Calu3 (cell line): ENCODE measurements around the gene CNTLN. TPM values are rescaled to one million over a fixed set of nuclear protein-coding genes. Genes with fewer than 3 reads are reported as not detected.

Experiments
- BruUV-seq: library from RNA; stranded (reverse); fragments of 400-500 nt; replicated peaks from 2 replicates; lab custom pipeline; 2021; lab: Mats Ljungman, UMichigan
- CTCF ChIA-PET: fragments of 300-600 bp; sonication (Branson Sonifier 250); formaldehyde crosslinking; loops from one replicate; lab custom pipeline; 2022; ENCODE audit warnings: antibody characterized with exemption; lab: Charles Lee
- DNase-seq: peaks from one replicate; pipeline ENCODE4 v3.0.0; 2022
- H3K27ac Mint-ChIP-seq: one replicate; pipeline ENCODE4 v1.8.0; 2022; ENCODE audit warnings: mixed read lengths; ENCODE audit not compliant: unreplicated experiment
- H3K27me3 Mint-ChIP-seq: one replicate; pipeline ENCODE4 v1.8.0; 2022; ENCODE audit warnings: mixed read lengths; ENCODE audit not compliant: unreplicated experiment
- H3K36me3 Mint-ChIP-seq: one replicate; pipeline ENCODE4 v1.8.0; 2022; ENCODE audit warnings: mild to moderate bottlenecking, moderate library complexity, mixed read lengths; ENCODE audit not compliant: insufficient read depth, unreplicated experiment
- H3K4me1 Mint-ChIP-seq: one replicate; pipeline ENCODE4 v1.8.0; 2022; ENCODE audit warnings: mild to moderate bottlenecking, low read depth, mixed read lengths; ENCODE audit not compliant: unreplicated experiment
- H3K4me3 Mint-ChIP-seq: one replicate; pipeline ENCODE4 v1.8.0; 2022; ENCODE audit warnings: mild to moderate bottlenecking, low read depth, moderate library complexity, mixed read lengths; ENCODE audit not compliant: unreplicated experiment
- H3K9me3 Mint-ChIP-seq: one replicate; pipeline ENCODE4 v1.8.0; 2022; ENCODE audit warnings: low read depth, mixed read lengths; ENCODE audit not compliant: unreplicated experiment
- CTCF ChIP-seq: fragments of 200-600 bp; IDR thresholded peaks from one replicate; pipeline ENCODE4 v1.8.0; 2022; ENCODE audit warnings: antibody characterized with exemption; ENCODE audit not compliant: unreplicated experiment
- intact Hi-C: fragments of 100-400 bp; cut with micrococcal nuclease; formaldehyde crosslinking; loops from one replicate; pipeline ENCODE4 v1.10.0; 2022; ENCODE audit not compliant: unreplicated experiment
- total RNA-seq: library from RNA; stranded (reverse); gene quantifications from 2 replicates; pipeline ENCODE4 v1.2.3, GENCODE V29; 2022

Gene CNTLN
- total RNA-seq, 1 experiment from 2014 or later: 6.7 TPM

GRCh38 chr9:17531642-17532254, 396.9 kb downstream of the CNTLN start:
- CTCF ChIA-PET: no interaction called here
- no TSS peak for BruUV-seq

DNA sequence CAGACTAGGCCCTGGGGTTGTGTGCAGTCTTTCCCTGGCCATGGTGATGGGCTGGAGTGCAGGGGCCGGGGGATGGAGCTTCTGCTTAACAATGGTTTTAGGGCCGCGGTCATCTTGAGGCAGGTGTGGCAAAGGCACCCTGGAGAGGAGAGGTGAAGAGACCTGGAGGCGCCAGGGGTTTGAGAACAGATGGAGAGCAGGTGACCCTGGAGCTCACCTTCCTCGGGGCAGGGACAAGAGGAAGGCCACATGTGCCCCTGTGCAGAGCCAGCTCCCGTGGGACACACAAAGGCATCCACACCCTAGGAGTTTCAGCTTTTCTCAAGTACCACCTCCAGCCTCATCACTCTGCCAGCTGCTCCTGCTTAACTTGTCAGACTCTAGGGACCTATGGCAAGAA, 397.6 kb downstream of the CNTLN start:
- BruUV-seq: no TSS peak
- intact Hi-C loops: loop anchor here (5.0 kb wide), 1 partner anchor 1495 kb away; no protein-coding TSS in a partner anchor
- H3K27ac Mint-ChIP-seq: no peak overlapping the region
- peaks cover 41% of the 10 kb centered on the region for H3K27me3 Mint-ChIP-seq
- no peak overlapping the region for H3K4me3 Mint-ChIP-seq
- no peaks in the 10 kb centered on the region for H3K9me3 Mint-ChIP-seq
- no peak for TF ChIP-seq CTCF
- no peaks in the 10 kb centered on the region for H3K4me1 Mint-ChIP-seq
- CTCF ChIA-PET: no interaction called here
- H3K36me3 Mint-ChIP-seq: no peaks in the 10 kb centered on the region
- DNase-seq: no peak

More at GRCh38 chr9:17531642-17532254, 396.9 kb downstream of the CNTLN start:
- DNase-seq: peak; percentile 58
- Mint-ChIP-seq H3K4me3 (peak overlapping the region; percentile 26), H3K36me3 (no peaks in the 10 kb centered on the region), H3K27ac (no peak overlapping the region), H3K9me3 (no peaks in the 10 kb centered on the region), H3K4me1 (no peaks in the 10 kb centered on the region), H3K27me3 (peaks cover 41% of the 10 kb centered on the region)
- TF ChIP-seq CTCF: peak; percentile 52
- intact Hi-C loops: loop anchor here (1.0 to 5.0 kb wide), 3 partner anchors 271 to 1496 kb away; no protein-coding TSS in a partner anchor

- no peaks in the 10 kb centered on the region for H3K9me3 Mint-ChIP-seq
- H3K27me3 Mint-ChIP-seq: peaks cover 36% of the 10 kb centered on the region
- intact Hi-C loops: no loop called here
- no peak for TF ChIP-seq CTCF
- CTCF ChIA-PET: no interaction called here
- H3K36me3 Mint-ChIP-seq: no peaks in the 10 kb centered on the region
- no peak for DNase-seq
- no TSS peak for BruUV-seq
- H3K4me1 Mint-ChIP-seq: no peaks in the 10 kb centered on the region
- H3K27ac Mint-ChIP-seq: no peak overlapping the region
- H3K4me3 Mint-ChIP-seq: no peak overlapping the region
Measured at GRCh38 chr9:17535176-17535575, 400.3 kb downstream of the CNTLN start.

DNA sequence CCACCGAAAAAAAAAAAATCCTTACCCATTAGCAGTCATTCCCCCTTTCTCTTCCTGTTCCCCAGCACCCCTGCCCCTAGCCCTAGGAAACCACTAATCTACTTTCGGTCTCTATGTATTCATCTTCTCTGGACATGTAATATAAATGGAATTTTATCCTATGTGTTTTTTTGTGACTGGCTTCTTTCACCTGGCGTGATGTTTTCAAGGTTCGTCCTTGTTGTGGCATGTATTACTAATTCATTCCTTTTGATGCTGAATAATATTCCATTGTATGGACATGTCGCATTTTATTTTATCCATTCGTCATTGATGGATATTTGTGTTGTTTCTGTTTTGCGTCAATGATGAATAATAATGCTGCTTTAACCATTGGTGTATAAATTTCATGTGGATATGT, 401.2 kb downstream of the CNTLN start:
- TF ChIP-seq CTCF: no peak

More for the DNA sequence above, 401.2 kb downstream of the CNTLN start:
- Mint-ChIP-seq H3K9me3 (no peaks in the 10 kb centered on the region), H3K27me3 (peaks cover 36% of the 10 kb centered on the region), H3K4me1 (no peaks in the 10 kb centered on the region), H3K4me3 (no peak overlapping the region), H3K27ac (no peak overlapping the region), H3K36me3 (no peaks in the 10 kb centered on the region)
- intact Hi-C loops: no loop called here
- BruUV-seq: no TSS peak
- CTCF ChIA-PET: no interaction called here
- DNase-seq: no peak
